Left lung (tissue), 10 donors: ENCODE measurements around the gene NFIX. TPM values are rescaled to one million over a fixed set of nuclear protein-coding genes. Genes with fewer than 3 reads are reported as not detected.

Experiments
- ATAC-seq: fragments of 200-7000 bp; cut with Tn5 transposase; one replicate; pipeline ENCODE4 v1.9.1; 2020; ENCODE audit warnings: moderate library complexity
- DNase-seq, 4 donors: peaks; one replicate each; pipeline ENCODE4 v3.0.0-alpha.2; 2013 to 2020
- H3K27ac ChIP-seq, 2 donors: fragments of 200-600 bp; sonication (generic) in 1 of 2; one replicate each; pipeline versions ENCODE4 v1.5.0 to v1.8.0; 2020 to 2021
- H3K27me3 ChIP-seq, 2 donors: fragments of 200-600 bp; sonication (generic) in 1 of 2; one replicate each; pipeline versions ENCODE4 v1.5.0 to v1.8.0; 2020 to 2021
- H3K36me3 ChIP-seq, 2 donors: fragments of 200-600 bp; sonication (generic) in 1 of 2; one replicate each; pipeline versions ENCODE4 v1.5.0 to v1.8.0; 2020 to 2021
- H3K4me1 ChIP-seq, 2 donors: fragments of 200-600 bp; one replicate each; pipeline ENCODE4 v1.8.0; 2021
- H3K4me3 ChIP-seq, 2 donors: fragments of 200-600 bp; sonication (generic) in 1 of 2; one replicate each; pipeline versions ENCODE4 v1.5.0 to v1.8.0; 2020 to 2021; ENCODE audit warnings: mild to moderate bottlenecking in 1 of 2
- H3K9me3 ChIP-seq, 2 donors: fragments of 200-600 bp; sonication (generic) in 1 of 2; one replicate each; pipeline versions ENCODE4 v1.5.0 to v1.8.0; 2020 to 2021
- intact Hi-C, 2 donors: fragments of 100-400 bp; cut with DNase I; formaldehyde crosslinking; loops; one replicate each; pipeline versions ENCODE4 v1.11.2 to v1.14.2; 2022
- polyA plus RNA-seq, 6 donors: library from polyadenylated mRNA; unstranded; fragments of 120-200 nt; gene quantifications; one replicate each; pipeline ENCODE4 v1.2.1, GENCODE V29; 2013; ENCODE audit not compliant: insufficient read length in 6 of 6
- total RNA-seq, 2 donors: library from RNA; stranded (reverse); fragmentation: NEBNext Ultra II Directional; extraction: Animal tissue kit (Norgen Biotek cat#: 25700); gene quantifications; one replicate each; pipeline ENCODE4 v1.2.1, GENCODE V29; 2021
- TF ChIP-seq, protein P1 (sequence below), 2 donors: fragments of 200-600 bp; sonication (generic) in 1 of 2; IDR thresholded peaks; one replicate each; pipeline versions ENCODE4 v1.5.0 to v1.8.0; 2021; ENCODE audit warnings: antibody characterized with exemption in 2 of 2
- donor health status: DM: no; HTN: yes; CAD: no.
- donor health status: DM: no; HTN: no; CAD: no.

Gene NFIX
- total and polyA plus RNA-seq, 8 donors = 92.6 to 237 (median 123) TPM

DNA sequence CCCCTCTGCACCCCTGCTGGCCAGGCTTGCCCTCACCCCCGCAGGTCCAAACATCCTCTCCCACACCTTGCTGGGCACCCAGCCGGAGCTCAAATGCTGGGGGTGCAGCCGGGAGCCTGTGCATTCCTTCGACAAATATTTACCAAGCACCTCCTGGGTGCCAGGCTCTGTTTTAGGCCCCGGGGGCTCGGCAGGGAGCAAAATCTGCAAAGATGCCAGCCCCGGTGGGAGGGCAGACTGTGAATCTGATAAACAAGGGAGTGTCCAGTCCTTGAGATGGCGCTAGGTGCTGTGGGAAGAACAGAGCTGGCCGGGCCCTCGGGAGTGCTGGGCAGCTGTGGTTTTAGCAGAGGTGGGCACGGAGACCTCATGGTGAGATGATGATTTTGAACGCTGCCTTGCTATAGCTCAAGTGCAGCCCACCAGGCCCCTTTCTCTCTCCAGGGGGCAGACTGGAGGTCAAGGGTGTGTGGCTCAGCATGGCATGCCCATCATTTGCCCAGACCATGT, 10.6 kb downstream of the NFIX start:
- H3K9me3 ChIP-seq = no peaks in the 10 kb centered on the region
- TF ChIP-seq, protein P1, sequence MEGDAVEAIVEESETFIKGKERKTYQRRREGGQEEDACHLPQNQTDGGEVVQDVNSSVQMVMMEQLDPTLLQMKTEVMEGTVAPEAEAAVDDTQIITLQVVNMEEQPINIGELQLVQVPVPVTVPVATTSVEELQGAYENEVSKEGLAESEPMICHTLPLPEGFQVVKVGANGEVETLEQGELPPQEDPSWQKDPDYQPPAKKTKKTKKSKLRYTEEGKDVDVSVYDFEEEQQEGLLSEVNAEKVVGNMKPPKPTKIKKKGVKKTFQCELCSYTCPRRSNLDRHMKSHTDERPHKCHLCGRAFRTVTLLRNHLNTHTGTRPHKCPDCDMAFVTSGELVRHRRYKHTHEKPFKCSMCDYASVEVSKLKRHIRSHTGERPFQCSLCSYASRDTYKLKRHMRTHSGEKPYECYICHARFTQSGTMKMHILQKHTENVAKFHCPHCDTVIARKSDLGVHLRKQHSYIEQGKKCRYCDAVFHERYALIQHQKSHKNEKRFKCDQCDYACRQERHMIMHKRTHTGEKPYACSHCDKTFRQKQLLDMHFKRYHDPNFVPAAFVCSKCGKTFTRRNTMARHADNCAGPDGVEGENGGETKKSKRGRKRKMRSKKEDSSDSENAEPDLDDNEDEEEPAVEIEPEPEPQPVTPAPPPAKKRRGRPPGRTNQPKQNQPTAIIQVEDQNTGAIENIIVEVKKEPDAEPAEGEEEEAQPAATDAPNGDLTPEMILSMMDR (IDR thresholded peaks at IDR 0.05) = no peak
- no peak overlapping the region for H3K4me3 ChIP-seq
- peaks cover 67 to 71% of the 10 kb centered on the region in 2 donors for H3K4me1 ChIP-seq
- ATAC-seq (peak; percentile 8), DNase-seq (peak in 1 of 4 donors; percentile 50)
- peaks cover 0 to 20% of the 10 kb centered on the region in 2 donors for H3K27me3 ChIP-seq
- H3K27ac ChIP-seq = peak overlapping the region; percentile 13 to 77
- no peaks in the 10 kb centered on the region for H3K36me3 ChIP-seq
- intact Hi-C loops = no loop called here

DNA sequence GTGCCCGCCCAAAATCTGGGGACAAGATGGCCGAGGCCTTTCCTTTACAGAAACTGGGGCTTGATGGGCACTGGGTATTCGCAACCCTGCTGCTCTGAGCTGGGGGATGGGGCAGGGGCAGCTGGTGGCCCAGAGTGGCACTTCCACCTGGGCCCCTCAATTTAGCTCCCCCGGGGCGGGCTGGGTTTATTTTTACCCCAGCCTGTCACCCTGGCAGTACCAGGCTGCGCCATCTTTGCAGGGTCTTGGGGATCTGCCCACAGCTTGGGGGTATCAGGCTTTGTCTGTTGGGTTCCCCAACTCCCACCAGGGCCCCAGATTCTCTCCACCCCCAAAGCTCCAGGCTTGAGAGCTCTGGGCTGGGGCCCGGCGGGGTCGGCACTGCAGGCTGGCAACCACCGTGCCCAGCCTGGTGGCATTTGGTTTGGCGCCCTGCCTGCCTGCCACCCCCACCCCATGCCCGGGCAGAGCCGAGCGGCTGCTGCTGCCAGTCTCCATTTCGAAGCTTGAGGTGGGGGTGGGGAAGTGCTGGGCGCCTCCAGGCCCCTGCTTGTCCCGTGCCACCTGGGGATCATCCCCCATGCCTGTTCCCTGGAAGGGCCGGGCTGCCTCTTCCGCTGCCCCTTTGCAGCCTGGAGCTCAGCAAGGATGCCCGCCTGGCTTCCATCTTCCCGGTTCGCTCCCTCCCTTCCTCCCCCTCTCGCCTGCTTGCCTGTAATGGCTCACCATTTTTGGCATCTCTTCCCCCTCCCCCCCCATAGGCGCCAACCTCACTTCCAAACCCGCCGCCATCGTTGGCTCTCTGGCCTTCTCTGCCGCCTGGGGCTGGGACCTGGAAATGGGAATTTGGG, 11.4 kb downstream of the NFIX start:
- peak overlapping the region; percentile 30 to 77 for H3K27ac ChIP-seq
- ATAC-seq (peak; percentile 17), DNase-seq (peak in 1 of 4 donors; percentile 71)
- no peak overlapping the region for H3K4me3 ChIP-seq
- TF ChIP-seq, protein P1 (IDR thresholded peaks at IDR 0.05) = no peak
- H3K9me3 ChIP-seq = no peaks in the 10 kb centered on the region
- peaks cover 0 to 28% of the 10 kb centered on the region in 2 donors for H3K27me3 ChIP-seq
- no peaks in the 10 kb centered on the region for H3K36me3 ChIP-seq
- H3K4me1 ChIP-seq = peaks cover 60 to 73% of the 10 kb centered on the region in 2 donors
- intact Hi-C loops = no loop called here

- Histone ChIP-seq H3K4me3 (no peak overlapping the region), H3K27ac (peak overlapping the region; percentile 30 to 77)
- DNase-seq = peak; percentile 70 to 93 (median 84)
Measured at GRCh38 chr19:13007292-13008045, 12.2 kb downstream of the NFIX start.

DNA sequence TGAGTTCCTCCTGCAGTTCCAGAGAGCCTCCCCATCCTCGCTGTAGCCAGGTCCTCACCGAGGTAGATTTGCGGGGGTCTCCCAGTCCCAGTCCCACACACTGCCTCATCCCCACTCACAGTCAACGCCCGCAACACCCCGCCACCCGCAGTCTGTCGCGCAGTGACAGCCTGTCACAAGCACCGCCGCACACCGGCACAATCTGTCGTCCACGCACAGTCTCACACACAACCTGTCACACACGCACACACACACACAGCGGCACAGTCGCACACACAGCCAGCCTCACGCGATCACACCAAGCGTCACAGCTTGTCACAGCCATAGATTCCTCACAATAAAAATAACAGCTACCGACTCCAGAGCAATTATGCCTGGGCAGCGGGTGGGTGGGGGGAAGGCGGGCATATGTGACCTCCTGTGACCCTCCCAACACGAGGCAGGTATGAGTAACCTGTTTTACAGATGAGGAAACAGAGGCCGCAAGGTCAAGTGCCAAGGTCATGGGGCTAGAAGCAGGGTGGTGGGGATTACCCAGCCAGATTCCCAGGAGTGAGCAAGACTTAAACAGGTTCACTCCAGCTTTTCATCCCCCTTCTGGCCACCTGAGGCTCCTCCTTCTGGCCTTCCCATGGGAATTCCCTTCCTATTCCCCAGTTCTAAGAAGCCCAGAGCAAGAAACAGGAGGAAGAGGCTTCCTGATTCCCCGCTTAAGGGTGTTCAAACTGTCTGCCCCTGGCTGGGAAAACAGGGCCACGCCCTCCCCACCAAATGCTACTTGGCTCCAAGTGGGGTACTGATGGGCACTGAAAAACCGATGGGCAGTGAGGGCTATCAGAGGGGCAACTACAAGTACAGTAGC, 13.9 kb downstream of the NFIX start:
- H3K36me3 ChIP-seq = no peaks in the 10 kb centered on the region
- peak; percentile 10 for ATAC-seq
- no peak overlapping the region for H3K4me3 ChIP-seq
- H3K9me3 ChIP-seq = no peaks in the 10 kb centered on the region
- peaks cover 0 to 53% of the 10 kb centered on the region in 2 donors for H3K27me3 ChIP-seq
- DNase-seq = peak in 2 of 4 donors; percentile 66 to 77
- TF ChIP-seq, protein P1 (IDR thresholded peaks at IDR 0.05) = no peak
- H3K4me1 ChIP-seq = peaks cover 65 to 83% of the 10 kb centered on the region in 2 donors
- peak overlapping the region in 1 of 2 donors; percentile 41 for H3K27ac ChIP-seq
- intact Hi-C loops = no loop called here

More at GRCh38 chr19:13007292-13008045, 12.2 kb downstream of the NFIX start:
- Histone ChIP-seq H3K27me3 (peaks cover 0 to 36% of the 10 kb centered on the region in 2 donors), H3K4me1 (peaks cover 58 to 72% of the 10 kb centered on the region in 2 donors), H3K9me3 (no peaks in the 10 kb centered on the region), H3K36me3 (no peaks in the 10 kb centered on the region)
- TF ChIP-seq, protein P1 (IDR thresholded peaks at IDR 0.05) = no peak
- peak; percentile 53 for ATAC-seq
- intact Hi-C loops = no loop called here
